Measurements from ENCODE around the gene TEAD1. TPM values are rescaled to one million over a fixed set of nuclear protein-coding genes. Genes with fewer than 3 reads are reported as not detected.

TEAD1 gene
- 51.9 TPM for total RNA-seq
- long read RNA-seq, full-length matches to known transcripts: 1 of 37 reads
- long read RNA-seq, partial matches to known transcripts: 6 of 37 reads
- long read RNA-seq, other reads (novel, unspliced or antisense): 30 of 37 reads

GRCh38 chr11:12673924-12674570 is at the start of gene TEAD1:
TEAD1 (plus strand) TSS chr11:12674421.
- Histone ChIP-seq H3K27me3 (ENCODE audit: low read depth) (no peaks in the 10 kb centered on the region), H3K4me3 (peak within 1 kb of the TSS; percentile 74), H3K9me3 (no peaks in the 10 kb centered on the region), H3K27ac (peak within 1 kb of the TSS; percentile 93), H3K4me1 (peaks cover 33% of the 10 kb centered on the region), H3K36me3 (no peaks in the 10 kb centered on the region)
- intact Hi-C loops (cut with DNase I): loop anchor here (10.0 kb wide), 1 partner anchor 131 kb away; no protein-coding TSS in a partner anchor
- ATAC-seq (peak; percentile 98), DNase-seq (peak; percentile 94)
- no peak for TF ChIP-seq CTCF (IDR thresholded peaks at IDR 0.05)

- H3K4me1 ChIP-seq: no peaks in the 10 kb centered on the region
- no peak for TF ChIP-seq CTCF (IDR thresholded peaks at IDR 0.05)
- no peak overlapping the region for H3K27ac ChIP-seq
- no peak overlapping the region for H3K4me3 ChIP-seq
- no peaks in the 10 kb centered on the region for H3K27me3 ChIP-seq (ENCODE audit: low read depth)
- H3K36me3 ChIP-seq: no peaks in the 10 kb centered on the region
- H3K9me3 ChIP-seq: peaks cover 12% of the 10 kb centered on the region
- intact Hi-C loops (cut with DNase I): no loop called here
- DNase-seq (no peak), ATAC-seq (no peak)
Measured at GRCh38 chr11:12624595-12624994, 49.6 kb upstream of the TEAD1 start.

- Histone ChIP-seq H3K36me3 (no peaks in the 10 kb centered on the region), H3K4me1 (no peaks in the 10 kb centered on the region), H3K27me3 (ENCODE audit: low read depth) (no peaks in the 10 kb centered on the region), H3K4me3 (no peak overlapping the region), H3K27ac (no peak overlapping the region), H3K9me3 (peaks cover 12% of the 10 kb centered on the region)
- no peak for TF ChIP-seq CTCF (IDR thresholded peaks at IDR 0.05)
- intact Hi-C loops (cut with DNase I): no loop called here
- no peak for ATAC-seq
- DNase-seq: no peak
Measured at GRCh38 chr11:12625438-12626071, 48.7 kb upstream of the TEAD1 start.

GRCh38 chr11:12626616-12627015 is 47.6 kb upstream of the TEAD1 start:
- Histone ChIP-seq H3K27ac (no peak overlapping the region), H3K4me1 (no peaks in the 10 kb centered on the region), H3K9me3 (peaks cover 12% of the 10 kb centered on the region), H3K36me3 (no peaks in the 10 kb centered on the region), H3K27me3 (ENCODE audit: low read depth) (no peaks in the 10 kb centered on the region), H3K4me3 (no peak overlapping the region)
- intact Hi-C loops (cut with DNase I): no loop called here
- no peak for TF ChIP-seq CTCF (IDR thresholded peaks at IDR 0.05)
- no peak for ATAC-seq
- no peak for DNase-seq

GRCh38 chr11:12628314-12628713 is 45.9 kb upstream of the TEAD1 start:
- intact Hi-C loops (cut with DNase I): no loop called here
- no peak for ATAC-seq
- no peaks in the 10 kb centered on the region for H3K27me3 ChIP-seq (ENCODE audit: low read depth)
- TF ChIP-seq CTCF (IDR thresholded peaks at IDR 0.05): no peak
- no peaks in the 10 kb centered on the region for H3K4me1 ChIP-seq
- H3K36me3 ChIP-seq: no peaks in the 10 kb centered on the region
- H3K4me3 ChIP-seq: no peak overlapping the region
- H3K9me3 ChIP-seq: peaks cover 11% of the 10 kb centered on the region
- H3K27ac ChIP-seq: no peak overlapping the region
- no peak for DNase-seq
